ENCODE data around the gene PLA2G4A. TPM values are rescaled to one million over a fixed set of nuclear protein-coding genes. Genes with fewer than 3 reads are reported as not detected.

The PLA2G4A gene
- total RNA-seq, 1 donor from 2014 or later, result 0.10 TPM

- peaks cover 11% of the 10 kb centered on the region for H3K27me3 Mint-ChIP-seq (ENCODE audit: low read depth)
- no peak overlapping the region for H3K27ac Mint-ChIP-seq (ENCODE audit: unreplicated experiment)
- H3K4me3 Mint-ChIP-seq (ENCODE audit: unreplicated experiment), result no peak overlapping the region
- no peaks in the 10 kb centered on the region for H3K36me3 Mint-ChIP-seq (ENCODE audit: low read depth)
- no peak for DNase-seq (ENCODE audit: low spot score)
- no peaks in the 10 kb centered on the region for H3K4me1 Mint-ChIP-seq (ENCODE audit: low read depth)
- H3K9me3 Mint-ChIP-seq (ENCODE audit: low read depth), result no peaks in the 10 kb centered on the region
- TF ChIP-seq, protein P1, sequence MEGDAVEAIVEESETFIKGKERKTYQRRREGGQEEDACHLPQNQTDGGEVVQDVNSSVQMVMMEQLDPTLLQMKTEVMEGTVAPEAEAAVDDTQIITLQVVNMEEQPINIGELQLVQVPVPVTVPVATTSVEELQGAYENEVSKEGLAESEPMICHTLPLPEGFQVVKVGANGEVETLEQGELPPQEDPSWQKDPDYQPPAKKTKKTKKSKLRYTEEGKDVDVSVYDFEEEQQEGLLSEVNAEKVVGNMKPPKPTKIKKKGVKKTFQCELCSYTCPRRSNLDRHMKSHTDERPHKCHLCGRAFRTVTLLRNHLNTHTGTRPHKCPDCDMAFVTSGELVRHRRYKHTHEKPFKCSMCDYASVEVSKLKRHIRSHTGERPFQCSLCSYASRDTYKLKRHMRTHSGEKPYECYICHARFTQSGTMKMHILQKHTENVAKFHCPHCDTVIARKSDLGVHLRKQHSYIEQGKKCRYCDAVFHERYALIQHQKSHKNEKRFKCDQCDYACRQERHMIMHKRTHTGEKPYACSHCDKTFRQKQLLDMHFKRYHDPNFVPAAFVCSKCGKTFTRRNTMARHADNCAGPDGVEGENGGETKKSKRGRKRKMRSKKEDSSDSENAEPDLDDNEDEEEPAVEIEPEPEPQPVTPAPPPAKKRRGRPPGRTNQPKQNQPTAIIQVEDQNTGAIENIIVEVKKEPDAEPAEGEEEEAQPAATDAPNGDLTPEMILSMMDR (IDR thresholded peaks at IDR 0.05), result no peak
Measured at GRCh38 chr1:186799689-186800054, 29.1 kb upstream of the PLA2G4A start.

DNA sequence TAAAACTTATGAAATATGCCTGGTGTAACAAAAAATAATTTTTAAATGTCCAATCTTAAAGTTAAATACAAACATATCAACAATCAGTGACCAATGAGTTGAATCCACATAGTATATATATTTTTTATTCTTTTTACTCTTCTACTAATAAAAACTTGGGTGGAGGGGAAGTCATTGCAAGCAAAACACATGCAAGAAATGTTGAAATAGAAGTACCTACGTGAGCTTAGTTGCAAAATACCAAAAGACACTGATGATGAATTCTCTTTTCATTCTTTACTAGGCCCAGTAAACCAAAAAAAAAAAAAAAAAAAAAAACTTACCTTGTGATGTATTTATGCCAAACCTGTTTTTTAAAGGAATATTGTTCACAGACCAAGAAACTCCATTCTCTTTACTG is 26.4 kb upstream of the PLA2G4A start:
- Mint-ChIP-seq H3K4me3 (ENCODE audit: unreplicated experiment) (no peak overlapping the region), H3K9me3 (ENCODE audit: low read depth) (no peaks in the 10 kb centered on the region), H3K36me3 (ENCODE audit: low read depth) (no peaks in the 10 kb centered on the region), H3K27ac (ENCODE audit: unreplicated experiment) (no peak overlapping the region), H3K27me3 (ENCODE audit: low read depth) (peaks cover 13% of the 10 kb centered on the region), H3K4me1 (ENCODE audit: low read depth) (no peaks in the 10 kb centered on the region)
- TF ChIP-seq, protein P1 (IDR thresholded peaks at IDR 0.05), result no peak
- no peak for DNase-seq (ENCODE audit: low spot score)

GRCh38 chr1:186804679-186805078 is 24.1 kb upstream of the PLA2G4A start:
- TF ChIP-seq, protein P1 (IDR thresholded peaks at IDR 0.05), result no peak
- H3K36me3 Mint-ChIP-seq (ENCODE audit: low read depth), result no peaks in the 10 kb centered on the region
- no peak for DNase-seq (ENCODE audit: low spot score)
- no peak overlapping the region for H3K27ac Mint-ChIP-seq (ENCODE audit: unreplicated experiment)
- H3K27me3 Mint-ChIP-seq (ENCODE audit: low read depth), result peaks cover 10% of the 10 kb centered on the region
- no peak overlapping the region for H3K4me3 Mint-ChIP-seq (ENCODE audit: unreplicated experiment)
- no peaks in the 10 kb centered on the region for H3K9me3 Mint-ChIP-seq (ENCODE audit: low read depth)
- no peaks in the 10 kb centered on the region for H3K4me1 Mint-ChIP-seq (ENCODE audit: low read depth)

DNA sequence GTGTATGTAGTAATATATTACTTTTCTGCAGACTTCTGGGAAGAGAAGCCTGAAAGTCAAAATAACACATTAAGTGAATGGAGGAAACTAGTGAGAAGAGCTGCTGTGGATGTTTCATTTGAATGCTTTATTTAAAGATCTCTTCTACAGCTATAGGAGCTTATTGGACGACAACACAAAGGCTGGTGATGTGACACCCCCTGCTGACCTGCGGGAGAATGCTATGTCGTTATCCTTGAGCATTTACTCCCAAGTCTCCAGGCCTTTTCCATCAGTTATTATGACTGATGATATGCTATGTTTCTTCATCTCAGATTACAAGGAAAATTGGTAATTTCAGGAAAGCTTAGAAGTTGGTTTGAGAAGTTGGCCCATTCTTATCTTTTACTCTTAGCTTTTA is 22.3 kb upstream of the PLA2G4A start:
- Mint-ChIP-seq H3K4me3 (ENCODE audit: unreplicated experiment) (no peak overlapping the region), H3K27ac (ENCODE audit: unreplicated experiment) (no peak overlapping the region), H3K9me3 (ENCODE audit: low read depth) (no peaks in the 10 kb centered on the region), H3K4me1 (ENCODE audit: low read depth) (no peaks in the 10 kb centered on the region), H3K27me3 (ENCODE audit: low read depth) (peaks cover 7% of the 10 kb centered on the region), H3K36me3 (ENCODE audit: low read depth) (no peaks in the 10 kb centered on the region)
- TF ChIP-seq, protein P1 (IDR thresholded peaks at IDR 0.05), result peak; percentile 27
- DNase-seq (ENCODE audit: low spot score), result no peak

DNA sequence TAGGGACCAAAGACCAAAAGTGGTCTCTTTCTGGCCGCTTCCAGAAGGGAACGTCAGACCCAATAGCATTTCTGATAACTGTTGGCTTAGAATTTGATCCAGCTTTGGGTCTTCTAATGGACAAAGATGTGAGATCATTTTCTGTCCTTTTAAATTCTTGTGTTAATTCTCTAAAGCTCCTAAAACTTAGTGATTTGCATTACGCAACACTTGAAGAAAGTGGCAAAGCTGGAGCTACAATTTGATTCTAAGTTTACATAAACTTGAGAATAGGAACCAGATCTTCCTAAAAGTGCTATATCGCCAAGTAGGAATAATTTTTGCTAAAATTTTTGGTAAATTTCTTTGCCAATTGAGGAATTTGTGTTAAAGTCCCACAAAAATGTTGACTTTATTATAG is 21.6 kb upstream of the PLA2G4A start:
- no peaks in the 10 kb centered on the region for H3K36me3 Mint-ChIP-seq (ENCODE audit: low read depth)
- H3K27ac Mint-ChIP-seq (ENCODE audit: unreplicated experiment), result no peak overlapping the region
- no peaks in the 10 kb centered on the region for H3K9me3 Mint-ChIP-seq (ENCODE audit: low read depth)
- no peak for DNase-seq (ENCODE audit: low spot score)
- TF ChIP-seq, protein P1 (IDR thresholded peaks at IDR 0.05), result no peak
- H3K4me1 Mint-ChIP-seq (ENCODE audit: low read depth), result peaks cover 2% of the 10 kb centered on the region
- peaks cover 7% of the 10 kb centered on the region for H3K27me3 Mint-ChIP-seq (ENCODE audit: low read depth)
- H3K4me3 Mint-ChIP-seq (ENCODE audit: unreplicated experiment), result no peak overlapping the region
